Ishikawa (cell line): ENCODE results near the gene BIRC2.

Source experiments
- CEBPB ChIP-seq: IDR thresholded peaks from 2 replicates; pipeline ENCODE4 v1.6.1; 2012
- CREB1 ChIP-seq: IDR thresholded peaks from 2 replicates; pipeline ENCODE4 v1.6.1; 2012; ENCODE audit warnings: low read depth
- EGR1 ChIP-seq: IDR thresholded peaks from 2 replicates; pipeline ENCODE4 v1.6.1; 2012
- EP300 ChIP-seq: IDR thresholded peaks from 2 replicates; pipeline ENCODE4 v1.6.1; 2012; ENCODE audit warnings: borderline replicate concordance
- FOXM1 ChIP-seq: IDR thresholded peaks from 2 replicates; pipeline ENCODE4 v1.6.1; 2012; ENCODE audit warnings: low read depth, borderline replicate concordance
- NFIC ChIP-seq: IDR thresholded peaks from 2 replicates; pipeline ENCODE4 v1.6.1; 2012
- RAD21 ChIP-seq: IDR thresholded peaks from 2 replicates; pipeline ENCODE4 v1.6.1; 2012; ENCODE audit warnings: low read depth
- REST ChIP-seq: IDR thresholded peaks from 2 replicates; pipeline ENCODE4 v1.6.1; 2012; ENCODE audit warnings: low read depth, mild to moderate bottlenecking
- TAF1 ChIP-seq: IDR thresholded peaks from 2 replicates; pipeline ENCODE4 v1.6.1; 2012; ENCODE audit warnings: low read depth, mild to moderate bottlenecking
- TCF12 ChIP-seq: IDR thresholded peaks from 2 replicates; pipeline ENCODE4 v1.6.1; 2012; ENCODE audit warnings: low read depth
- TEAD4 ChIP-seq: IDR thresholded peaks from 2 replicates; pipeline ENCODE4 v1.6.1; 2012
- YY1 ChIP-seq: IDR thresholded peaks from 2 replicates; pipeline ENCODE4 v1.6.1; 2012; ENCODE audit warnings: low read depth
- ZBTB7A ChIP-seq: IDR thresholded peaks from 2 replicates; pipeline ENCODE4 v1.6.1; 2012; ENCODE audit warnings: low read depth
- TF ChIP-seq, protein P1 (sequence below): IDR thresholded peaks from 2 replicates; pipeline ENCODE4 v1.6.1; 2012
- TF ChIP-seq, protein P2 (sequence below): IDR thresholded peaks from 2 replicates; pipeline ENCODE4 v1.6.1; 2012

Gene BIRC2

GRCh38 chr11:102346748-102347461 is at the start of gene BIRC2:
TSS of gene BIRC2 (plus strand) at chr11:102347214. CDS start at chr11:102349855, 2,641 bp downstream.
- peak; percentile 89 for TF ChIP-seq CREB1
- peak; percentile 63; the same call in 1 of the 2 replicates for TF ChIP-seq ZBTB7A
- no peak for TF ChIP-seq EP300
- TF ChIP-seq TCF12, result peak; percentile 62; the same call in 1 of the 2 replicates
- no peak for TF ChIP-seq CEBPB
- TF ChIP-seq TEAD4, result no peak
- no peak for TF ChIP-seq RAD21
- peak; percentile 69 for TF ChIP-seq TAF1
- TF ChIP-seq EGR1, result no peak
- TF ChIP-seq, protein P1, sequence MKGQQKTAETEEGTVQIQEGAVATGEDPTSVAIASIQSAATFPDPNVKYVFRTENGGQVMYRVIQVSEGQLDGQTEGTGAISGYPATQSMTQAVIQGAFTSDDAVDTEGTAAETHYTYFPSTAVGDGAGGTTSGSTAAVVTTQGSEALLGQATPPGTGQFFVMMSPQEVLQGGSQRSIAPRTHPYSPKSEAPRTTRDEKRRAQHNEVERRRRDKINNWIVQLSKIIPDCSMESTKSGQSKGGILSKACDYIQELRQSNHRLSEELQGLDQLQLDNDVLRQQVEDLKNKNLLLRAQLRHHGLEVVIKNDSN, result peak; percentile 46; the same call in 1 of the 2 replicates
- TF ChIP-seq, protein P2, sequence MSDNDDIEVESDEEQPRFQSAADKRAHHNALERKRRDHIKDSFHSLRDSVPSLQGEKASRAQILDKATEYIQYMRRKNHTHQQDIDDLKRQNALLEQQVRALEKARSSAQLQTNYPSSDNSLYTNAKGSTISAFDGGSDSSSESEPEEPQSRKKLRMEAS, result peak; percentile 48
- no peak; the same call in 1 of the 2 replicates for TF ChIP-seq YY1

DNA sequence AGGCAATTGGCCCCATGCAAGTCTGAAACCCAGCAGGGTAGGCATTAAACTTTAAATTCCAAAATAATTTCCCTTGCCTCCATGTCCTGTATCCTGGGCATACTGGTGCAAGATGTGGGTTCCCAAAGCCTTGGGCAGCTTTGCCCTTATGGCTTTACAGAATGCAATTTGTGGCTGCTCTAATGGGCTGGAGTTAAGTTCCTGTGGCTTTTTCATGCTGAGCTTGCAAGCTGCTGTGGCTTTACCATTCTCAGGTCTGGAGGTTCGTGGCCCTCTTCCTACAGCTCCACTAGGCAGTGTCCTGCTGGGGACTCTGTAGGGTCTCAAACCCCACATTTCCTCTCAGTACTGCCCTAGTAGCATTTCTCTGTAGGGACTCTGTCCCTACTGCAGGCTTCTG is 44.8 kb upstream of the BIRC2 start:
- TF ChIP-seq, protein P1, result no peak
- TF ChIP-seq ZBTB7A, result no peak
- no peak for TF ChIP-seq NFIC
- TF ChIP-seq CREB1, result no peak

GRCh38 chr11:102304686-102305085 is 42.3 kb upstream of the BIRC2 start:
- TF ChIP-seq CREB1, result no peak
- TF ChIP-seq, protein P1, result no peak
- TF ChIP-seq TAF1, result no peak
- no peak for TF ChIP-seq EGR1
- no peak for TF ChIP-seq TEAD4
- TF ChIP-seq, protein P2, result no peak
- no peak for TF ChIP-seq NFIC
- TF ChIP-seq ZBTB7A, result no peak
- no peak for TF ChIP-seq CEBPB
- no peak for TF ChIP-seq EP300
- no peak for TF ChIP-seq REST
- no peak for TF ChIP-seq FOXM1
- TF ChIP-seq YY1, result no peak
- TF ChIP-seq TCF12, result no peak
- no peak for TF ChIP-seq RAD21

DNA sequence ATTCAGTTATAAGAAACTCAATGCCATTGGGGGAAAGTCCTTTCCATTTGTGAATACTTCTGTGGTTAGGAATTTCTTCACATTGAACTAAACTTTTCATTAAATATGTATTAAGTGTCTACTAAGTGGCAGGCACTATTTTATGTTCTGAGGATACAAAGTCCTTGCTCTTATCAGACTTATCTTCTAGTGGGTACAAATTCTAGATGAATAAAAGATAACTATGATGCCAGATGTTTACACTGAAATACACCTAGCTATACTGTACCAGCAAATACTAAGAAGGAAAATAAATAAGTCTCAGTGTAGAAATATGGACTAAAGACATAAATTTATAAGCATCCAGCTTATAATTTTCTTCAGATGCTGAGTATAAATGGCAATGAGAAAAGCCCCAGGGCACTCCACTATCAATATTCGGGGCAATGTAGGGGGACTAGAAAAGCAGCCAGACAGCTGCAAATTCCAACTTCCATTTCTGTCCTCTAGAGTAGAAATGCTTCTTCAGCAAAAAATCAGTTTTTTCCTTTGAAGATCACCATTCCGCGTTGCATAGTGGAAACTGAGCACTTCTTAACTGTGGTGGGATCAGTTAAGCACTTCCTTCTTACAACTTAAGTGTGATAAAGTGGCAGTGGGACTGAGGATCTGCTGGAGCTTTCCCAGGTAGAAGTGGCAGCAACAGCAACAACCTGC is 41.5 kb upstream of the BIRC2 start:
- TF ChIP-seq TEAD4 (no peak), FOXM1 (no peak), ZBTB7A (no peak), REST (no peak)
- TF ChIP-seq, protein P2, result no peak

- TF ChIP-seq, protein P2, result no peak
- no peak for TF ChIP-seq CREB1
- TF ChIP-seq REST, result no peak
- TF ChIP-seq CEBPB, result no peak
- TF ChIP-seq, protein P1, result no peak
- TF ChIP-seq EGR1, result no peak
- TF ChIP-seq NFIC, result no peak
- TF ChIP-seq YY1, result no peak
- no peak for TF ChIP-seq FOXM1
- TF ChIP-seq TAF1, result no peak
- no peak for TF ChIP-seq ZBTB7A
- no peak for TF ChIP-seq EP300
- no peak for TF ChIP-seq TEAD4
- TF ChIP-seq RAD21, result no peak
- TF ChIP-seq TCF12, result no peak
Measured at GRCh38 chr11:102306048-102306597, 40.9 kb upstream of the BIRC2 start.
